Fibroblast of mammary gland (primary cell): Measurements from ENCODE around the gene GBX1.

Source experiments
- DNase-seq: peaks from one replicate; pipeline ENCODE4 v3.0.0-alpha.2; 2010; ENCODE audit warnings: low read depth
- H3K4me3 ChIP-seq: 2 replicates; pipeline ENCODE4 v1.5.1; 2011; ENCODE audit warnings: low read depth, mild to moderate bottlenecking, low read length, moderate library complexity; ENCODE audit not compliant: control insufficient read depth
- CTCF ChIP-seq: conservative IDR thresholded peaks from 2 replicates; pipeline ENCODE4 v1.5.1; 2011; ENCODE audit warnings: low read depth, low read length, inconsistent platforms; ENCODE audit not compliant: control insufficient read depth, insufficient read depth

The GBX1 gene

GRCh38 chr7:151124481-151124880 is 43.0 kb downstream of the GBX1 start:
- TF ChIP-seq CTCF, result no peak
- no peak overlapping the region for H3K4me3 ChIP-seq
- DNase-seq, result no peak

DNA sequence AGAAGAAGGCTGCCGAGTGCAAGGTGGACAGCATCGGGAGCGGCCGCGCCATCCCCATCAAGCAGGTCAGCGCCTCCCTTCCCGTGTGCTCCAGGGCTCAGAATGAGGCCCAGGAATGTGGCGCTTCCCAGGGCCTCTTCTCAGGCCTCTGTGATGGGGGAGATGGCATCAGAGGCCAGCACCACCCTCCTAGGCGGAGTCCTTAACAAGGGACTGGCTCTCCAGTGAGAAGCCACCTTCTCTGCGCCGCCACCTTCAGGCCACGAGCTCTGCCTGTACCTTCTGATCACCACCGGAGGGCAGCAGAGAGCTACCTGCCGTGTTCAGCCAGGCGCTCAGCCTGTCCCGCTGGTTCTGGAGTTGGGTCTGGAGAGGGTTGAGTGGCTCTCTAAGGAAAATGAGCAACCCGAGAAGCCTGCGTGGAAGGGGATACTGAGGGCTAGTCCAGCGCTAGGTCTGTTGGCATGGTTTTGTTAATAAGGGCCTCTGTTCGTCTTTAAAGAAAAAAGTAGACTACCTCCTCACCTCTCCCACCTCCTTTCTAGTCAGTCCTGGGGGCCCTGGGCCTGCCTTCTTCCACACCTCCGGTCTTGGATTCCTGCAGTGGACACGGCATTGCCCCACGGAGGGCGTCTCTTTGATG is 43.6 kb downstream of the GBX1 start:
- peak; percentile 97 for TF ChIP-seq CTCF
- DNase-seq, result peak; percentile 77
- no peak overlapping the region for H3K4me3 ChIP-seq

- TF ChIP-seq CTCF, result no peak
- no peak for DNase-seq
- H3K4me3 ChIP-seq, result no peak overlapping the region
Measured at GRCh38 chr7:151123158-151123821, 44.2 kb downstream of the GBX1 start.

GRCh38 chr7:151122796-151123157 is 44.7 kb downstream of the GBX1 start:
- no peak for DNase-seq
- TF ChIP-seq CTCF, result no peak
- H3K4me3 ChIP-seq, result no peak overlapping the region

DNA sequence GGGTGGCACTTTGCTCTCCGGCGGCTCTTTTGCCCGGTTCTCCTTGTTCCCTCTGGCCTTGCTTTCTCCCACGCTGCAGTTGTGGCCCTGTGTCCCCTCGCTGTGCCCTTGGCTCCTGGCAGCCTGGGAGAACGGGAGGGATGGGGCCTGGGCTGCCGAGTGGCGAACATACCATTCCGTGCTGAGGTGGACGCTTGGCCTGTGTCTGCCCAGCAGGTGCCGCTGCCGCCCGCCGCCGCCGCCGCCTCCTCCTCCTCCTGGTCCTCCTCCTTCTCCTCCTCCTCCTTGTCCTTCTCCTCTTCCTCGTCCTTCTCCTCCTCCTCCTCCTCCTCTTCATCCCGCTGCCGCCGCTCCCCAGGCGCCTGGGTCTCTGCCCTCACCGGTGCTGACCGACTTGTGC is 45.2 kb downstream of the GBX1 start:
- no peak for DNase-seq
- H3K4me3 ChIP-seq, result no peak overlapping the region
- no peak for TF ChIP-seq CTCF

- no peak for TF ChIP-seq CTCF
- H3K4me3 ChIP-seq, result no peak overlapping the region
- DNase-seq, result no peak
Measured at GRCh38 chr7:151121380-151122170, 45.9 kb downstream of the GBX1 start.
